C4-2B (cell line): ENCODE measurements around the gene MRPS18B.
"Not testable (repeated sequence)": the region's sequence is repeated elsewhere in the genome, so short reads cannot be mapped to it uniquely, and the experiment has no call there.

Experiments used
- H3K27ac ChIP-seq: fragments of 450-650 bp; 2 replicates; pipeline ENCODE4 v1.5.1; 2017
- CTCF ChIP-seq: fragments of 450-650 bp; conservative IDR thresholded peaks from 2 replicates; pipeline ENCODE4 v1.5.1; 2017; ENCODE audit warnings: mild to moderate bottlenecking
- ZFX ChIP-seq: fragments of 450-650 bp; IDR thresholded peaks from 2 replicates; pipeline ENCODE4 v1.6.1; 2017

The MRPS18B gene

GRCh38 chr6:30597315-30598144 is 20.1 kb upstream of the MRPS18B start:
- not testable (repeated sequence) for H3K27ac ChIP-seq
- TF ChIP-seq CTCF (peak; percentile 84), ZFX (peak; percentile 29; the same call in 1 of the 2 replicates)

GRCh38 chr6:30598912-30599624 is 18.6 kb upstream of the MRPS18B start:
- H3K27ac ChIP-seq, result no peak overlapping the region
- TF ChIP-seq ZFX (no peak), CTCF (no peak)

GRCh38 chr6:30599625-30600324 is 17.9 kb upstream of the MRPS18B start:
- TF ChIP-seq CTCF (no peak), ZFX (no peak)
- H3K27ac ChIP-seq, result no peak overlapping the region

GRCh38 chr6:30600451-30600961 is 17.1 kb upstream of the MRPS18B start:
- H3K27ac ChIP-seq, result no peak overlapping the region
- TF ChIP-seq ZFX (no peak), CTCF (no peak)

- no peak for TF ChIP-seq CTCF
- H3K27ac ChIP-seq, result no peak overlapping the region
These were observed 16.2 kb upstream of the MRPS18B start for GRCh38 chr6:30601436-30601814.

GRCh38 chr6:30601815-30602641 is 15.6 kb upstream of the MRPS18B start:
- no peak overlapping the region for H3K27ac ChIP-seq
- TF ChIP-seq ZFX, result no peak
- TF ChIP-seq CTCF, result no peak
